HepG2 (cell line): ENCODE measurements around the gene LIPH. TPM values are rescaled to one million over a fixed set of nuclear protein-coding genes. Genes with fewer than 3 reads are reported as not detected.
A peak's percentile ranks its signal among the peaks of the same experiment; 100 is the strongest.

Source experiments
- ATAC-seq: fragments of 200-7000 bp; cut with Tn5 transposase; 3 replicates; pipeline ENCODE4 v1.9.1; 2020; ENCODE audit warnings: mild to moderate bottlenecking, moderate library complexity
- BruUV-seq: library from RNA; stranded (reverse); fragments of 400-500 nt; replicated peaks from 2 replicates; lab custom pipeline; 2021; lab: Mats Ljungman, UMichigan
- CTCF ChIA-PET: fragments of 300-600 bp; formaldehyde crosslinking; extraction: SDS; loops from one replicate; lab custom pipeline; 2021; ENCODE audit warnings: low total read pairs, inconsistent platforms, low intra/inter-chr PET ratio; lab: Yijun Ruan, JAX
- POLR2A ChIA-PET: fragments of 350-600 bp; sonication (Branson Sonifier 250); formaldehyde crosslinking; loops from one replicate; lab custom pipeline; 2020; ENCODE audit warnings: antibody characterized with exemption, inconsistent platforms; lab: Yijun Ruan, JAX
- DNase-seq: peaks from one replicate; pipeline ENCODE4 v3.0.0-alpha.2; 2015; ENCODE audit warnings: low spot score
- FAIRE-seq: peaks from 3 replicates; lab custom pipeline; 2011; peaks lifted over from hg19 to GRCh38; lab: Jason Lieb, UNC
- H2AFZ ChIP-seq: one replicate; pipeline ENCODE4 v1.6.1; 2011; ENCODE audit warnings: low read length, inconsistent platforms
- H3K27ac ChIP-seq: fragments of 300-600 bp; 3 replicates; pipeline ENCODE4 v1.8.0; 2011; ENCODE audit warnings: mixed run types, mild to moderate bottlenecking, mixed read lengths, low read length, inconsistent platforms; ENCODE audit not compliant: insufficient read depth; ENCODE audit errors: extremely low read length
- H3K27me3 ChIP-seq, 2 experiments: fragments of 200-600 bp in 1 of 2; 2 replicates in 1 of 2; 3 replicates in 1 of 2; pipeline versions ENCODE4 v1.6.0 to v1.8.0; 2011; ENCODE audit warnings: low read length in 2 of 2, mild to moderate bottlenecking in 2 of 2, moderate library complexity in 2 of 2, inconsistent platforms in 1 of 2; ENCODE audit not compliant: insufficient read depth in 2 of 2, control insufficient read depth in 1 of 2
- H3K36me3 ChIP-seq, 2 experiments: fragments of 200-600 bp in 1 of 2; replicated peaks in 1 of 2; 2 replicates in 1 of 2; 3 replicates in 1 of 2; pipeline versions ENCODE4 v1.5.1 to v1.8.0; 2011; ENCODE audit warnings: low read length in 2 of 2, inconsistent platforms in 1 of 2; ENCODE audit not compliant: insufficient read depth in 2 of 2, control insufficient read depth in 1 of 2
- H3K4me1 ChIP-seq: 2 replicates; pipeline ENCODE4 v1.5.1; 2012; ENCODE audit warnings: low read length, inconsistent platforms; ENCODE audit not compliant: insufficient read depth
- H3K4me2 ChIP-seq: 2 replicates; pipeline ENCODE4 v1.6.0; 2011; ENCODE audit warnings: low read depth, low read length, inconsistent platforms
- H3K4me3 ChIP-seq, 3 experiments: fragments of 200-600 bp in 1 of 3; sonication (generic), shearing (Covaris generic) in 1 of 3; replicated peaks in 1 of 3; 2 replicates each; pipeline ENCODE4 v1.5.1; 2011 to 2016; ENCODE audit warnings: low read length in 3 of 3, inconsistent platforms in 2 of 3, low read depth in 2 of 3, mild to moderate bottlenecking in 2 of 3, control low read depth in 1 of 3, mixed read lengths in 1 of 3; ENCODE audit not compliant: insufficient read depth in 1 of 3
- H3K79me2 ChIP-seq: one replicate; pipeline ENCODE4 v1.6.1; 2011; ENCODE audit warnings: low read length, inconsistent platforms; ENCODE audit not compliant: insufficient read depth
- H3K9ac ChIP-seq: 2 replicates; pipeline ENCODE4 v1.6.0; 2011; ENCODE audit warnings: mild to moderate bottlenecking, low read depth, low read length, inconsistent platforms; ENCODE audit not compliant: insufficient read depth
- H3K9me3 ChIP-seq: 2 replicates; pipeline ENCODE4 v1.5.1; 2012; ENCODE audit warnings: mild to moderate bottlenecking, low read length
- H4K20me1 ChIP-seq: 2 replicates; pipeline ENCODE4 v1.6.0; 2011; ENCODE audit warnings: inconsistent platforms, mild to moderate bottlenecking, low read length, moderate library complexity; ENCODE audit not compliant: insufficient read depth
- AFF4 ChIP-seq: sonication (generic); formaldehyde crosslinking; IDR thresholded peaks from 2 replicates; pipeline ENCODE4 v1.4.0; 2020; ENCODE audit warnings: missing genetic modification reagents
- ARID5B ChIP-seq: IDR thresholded peaks from 2 replicates; pipeline ENCODE4 v1.4.0; 2020; ENCODE audit warnings: mild to moderate bottlenecking, missing genetic modification reagents
- DNMT3B ChIP-seq: conservative IDR thresholded peaks from 2 replicates; pipeline ENCODE4 v1.6.1; 2016; ENCODE audit warnings: missing biosample characterization, control low read depth
- DZIP1 ChIP-seq: sonication (generic); formaldehyde crosslinking; IDR thresholded peaks from 2 replicates; pipeline ENCODE4 v1.5.0; 2020; ENCODE audit warnings: mild to moderate bottlenecking, missing genetic modification reagents
- FOXK1 ChIP-seq: sonication (generic); formaldehyde crosslinking; IDR thresholded peaks from 2 replicates; pipeline ENCODE4 v1.4.0; 2020; ENCODE audit warnings: low read depth, missing genetic modification reagents, borderline replicate concordance
- GLMP ChIP-seq: sonication (generic); formaldehyde crosslinking; IDR thresholded peaks from 2 replicates; pipeline ENCODE4 v1.9.0; 2021; ENCODE audit warnings: missing genetic modification reagents, mild to moderate bottlenecking, borderline replicate concordance
- HMGA1 ChIP-seq: sonication (generic); formaldehyde crosslinking; conservative IDR thresholded peaks from 2 replicates; pipeline ENCODE4 v1.4.0; 2020; ENCODE audit warnings: missing genetic modification reagents
- NFYC ChIP-seq: IDR thresholded peaks from 2 replicates; pipeline ENCODE4 v1.6.1; 2016; ENCODE audit warnings: missing genetic modification reagents, missing compliant biosample characterization
- RNF2 ChIP-seq: fragments of 450-650 bp; conservative IDR thresholded peaks from 2 replicates; pipeline ENCODE4 v1.6.1; 2016; ENCODE audit warnings: low read depth
- TFE3 ChIP-seq: IDR thresholded peaks from 2 replicates; pipeline ENCODE4 v1.6.1; 2016
- ZMAT3 ChIP-seq: sonication (generic); formaldehyde crosslinking; conservative IDR thresholded peaks from 2 replicates; pipeline ENCODE4 v1.7.0; 2021; ENCODE audit warnings: missing genetic modification reagents
- ZNF263 ChIP-seq: sonication (generic); formaldehyde crosslinking; IDR thresholded peaks from 2 replicates; pipeline ENCODE4 v1.4.0; 2020; ENCODE audit warnings: missing genetic modification reagents
- WGBS: methylation state at CpG from one replicate; pipeline ENCODE4 v1.1.6; 2017; ENCODE audit warnings: low lambda C conversion rate; 5-methylcytosine and 5-hydroxymethylcytosine counted together
- in situ Hi-C: cut with HindIII; loops from 2 replicates; pipeline ENCODE4 v1.10.0; 2017; ENCODE audit warnings: low pct_unique_long_range_greater_than_20kb; ENCODE audit not compliant: extremely low pct_ligation_motif_present
- intact Hi-C: fragments of 100-400 bp; cut with micrococcal nuclease; formaldehyde crosslinking; loops from one replicate; pipeline ENCODE4 v1.10.0; 2022; ENCODE audit not compliant: unreplicated experiment
- polyA plus RNA-seq, 8 experiments: library from polyadenylated mRNA; depleted of rRNA in 3 of 8; stranded (reverse) in 7 of 8; unstranded in 1 of 8; fragments of >200 nt; fragmentation: Illumina TruSeq in 4 of 8; extraction: Trizol in 4 of 8; gene quantifications; 2 replicates each; pipeline versions ENCODE4 v1.2.1 to v1.2.3, GENCODE V29; 2011 to 2016; ENCODE audit warnings: low read depth in 4 of 8, missing spikeins in 1 of 8, mixed read lengths in 1 of 8; ENCODE audit not compliant: insufficient read depth in 1 of 8
- total RNA-seq, 5 experiments: library from RNA; depleted of rRNA; stranded (reverse); fragments of >200 nt; fragmentation: Illumina TruSeq; extraction: Trizol; gene quantifications; 2 replicates each; pipeline ENCODE4 v1.2.3, GENCODE V29; 2016; ENCODE audit warnings: low read depth in 1 of 5

LIPH gene
- total and polyA plus RNA-seq, 2 of the 13 experiments (the other 11 are each of a cell fraction or from before 2014, with no cell fraction given), result 0.09 to 0.34 TPM

- Histone ChIP-seq H3K4me1 (peaks cover 45% of the 10 kb centered on the region), H2AFZ (no peak overlapping the region), H4K20me1 (no peaks in the 10 kb centered on the region), H3K4me3 (no peak overlapping the region), H3K9me3 (no peaks in the 10 kb centered on the region), H3K79me2 (no peaks in the 10 kb centered on the region), H3K36me3 (no peaks in the 10 kb centered on the region), H3K27me3 (no peaks in the 10 kb centered on the region; a peak in 1 of 5 replicates), H3K4me2 (peak overlapping the region; percentile 71), H3K27ac (no peak overlapping the region), H3K9ac (no peak overlapping the region)
- ChIA-PET POLR2A (interaction anchor here (0.9 kb wide), 1 partner anchor 61 kb away, joined by 3 read pairs; the partner anchor contains the start of gene TMEM41A), CTCF (no interaction called here)
- FAIRE-seq, result no peak
- intact Hi-C loops (loop anchor here (10.0 kb wide), 1 partner anchor 55 kb away; no protein-coding TSS in a partner anchor), in situ Hi-C loops (no loop called here)
- ATAC-seq, result no peak
- no TSS peak for BruUV-seq
- DNase-seq, result no peak
- 61% methylated on average over 12 of the region's 12 CpGs for WGBS
- TF ChIP-seq RNF2, result no peak
- TF ChIP-seq TFE3, result no peak
- TF ChIP-seq ZMAT3, result no peak
- TF ChIP-seq DNMT3B (CRISPR knock-in tag), result no peak
- no peak for TF ChIP-seq ARID5B (CRISPR knock-in tag)
- TF ChIP-seq DZIP1 (CRISPR knock-in tag), result no peak
- no peak for TF ChIP-seq GLMP (CRISPR knock-in tag)
- no peak for TF ChIP-seq ZNF263
- TF ChIP-seq HMGA1, result no peak
- no peak for TF ChIP-seq FOXK1 (CRISPR knock-in tag)
- TF ChIP-seq NFYC, result no peak
- no peak for TF ChIP-seq AFF4
Measured at GRCh38 chr3:185559706-185560090, 7.3 kb upstream of the LIPH start.
